Activated B cell treated with CpG ODN at 0.5 μM for 24 hours (primary cell): ENCODE measurements around the gene MSI2. TPM values are rescaled to one million over a fixed set of nuclear protein-coding genes. Genes with fewer than 3 reads are reported as not detected.

Experiments used
- ATAC-seq: fragments of 200-7000 bp; cut with Tn5 transposase; one replicate; pipeline ENCODE4 v1.10.0; 2021; ENCODE audit warnings: low read depth, mild to moderate bottlenecking, moderate library complexity
- CTCF ChIA-PET: fragments of 350-600 bp; sonication (Branson Sonifier 250); formaldehyde crosslinking; loops from one replicate; lab custom pipeline; 2021; ENCODE audit warnings: antibody characterized with exemption; lab: Charles Lee
- POLR2A ChIA-PET: fragments of 350-600 bp; sonication (Branson Sonifier 250); formaldehyde crosslinking; loops from one replicate; lab custom pipeline; 2021; ENCODE audit warnings: antibody characterized with exemption; lab: Charles Lee
- DNase-seq: peaks from one replicate; pipeline ENCODE4 v3.0.0; 2022
- H3K27ac Mint-ChIP-seq: one replicate; pipeline ENCODE4 v1.8.0; 2020; ENCODE audit warnings: mixed read lengths
- H3K27me3 Mint-ChIP-seq: one replicate; pipeline ENCODE4 v1.8.0; 2021; ENCODE audit warnings: mixed read lengths
- H3K36me3 Mint-ChIP-seq: one replicate; pipeline ENCODE4 v1.8.0; 2021; ENCODE audit warnings: low read depth, mixed read lengths
- H3K4me1 Mint-ChIP-seq: one replicate; pipeline ENCODE4 v1.8.0; 2021; ENCODE audit warnings: mixed read lengths
- H3K4me3 Mint-ChIP-seq: one replicate; pipeline ENCODE4 v1.8.0; 2020; ENCODE audit warnings: mild to moderate bottlenecking, mixed read lengths
- H3K9me3 Mint-ChIP-seq: one replicate; pipeline ENCODE4 v1.8.0; 2020; ENCODE audit warnings: mixed read lengths
- intact Hi-C: fragments of 100-400 bp; cut with micrococcal nuclease; formaldehyde crosslinking; loops from one replicate; pipeline ENCODE4 v1.15.1; 2024
- total RNA-seq: library from RNA; stranded (reverse); gene quantifications from 2 replicates; pipeline ENCODE4 v1.2.3, GENCODE V29; 2022
- TF ChIP-seq, protein P1 (sequence below): fragments of 200-600 bp; IDR thresholded peaks from one replicate; pipeline ENCODE4 v1.8.0; 2022; ENCODE audit warnings: antibody characterized with exemption, mild to moderate bottlenecking

The MSI2 gene
- total RNA-seq, 1 donor from 2014 or later: 102 TPM

DNA sequence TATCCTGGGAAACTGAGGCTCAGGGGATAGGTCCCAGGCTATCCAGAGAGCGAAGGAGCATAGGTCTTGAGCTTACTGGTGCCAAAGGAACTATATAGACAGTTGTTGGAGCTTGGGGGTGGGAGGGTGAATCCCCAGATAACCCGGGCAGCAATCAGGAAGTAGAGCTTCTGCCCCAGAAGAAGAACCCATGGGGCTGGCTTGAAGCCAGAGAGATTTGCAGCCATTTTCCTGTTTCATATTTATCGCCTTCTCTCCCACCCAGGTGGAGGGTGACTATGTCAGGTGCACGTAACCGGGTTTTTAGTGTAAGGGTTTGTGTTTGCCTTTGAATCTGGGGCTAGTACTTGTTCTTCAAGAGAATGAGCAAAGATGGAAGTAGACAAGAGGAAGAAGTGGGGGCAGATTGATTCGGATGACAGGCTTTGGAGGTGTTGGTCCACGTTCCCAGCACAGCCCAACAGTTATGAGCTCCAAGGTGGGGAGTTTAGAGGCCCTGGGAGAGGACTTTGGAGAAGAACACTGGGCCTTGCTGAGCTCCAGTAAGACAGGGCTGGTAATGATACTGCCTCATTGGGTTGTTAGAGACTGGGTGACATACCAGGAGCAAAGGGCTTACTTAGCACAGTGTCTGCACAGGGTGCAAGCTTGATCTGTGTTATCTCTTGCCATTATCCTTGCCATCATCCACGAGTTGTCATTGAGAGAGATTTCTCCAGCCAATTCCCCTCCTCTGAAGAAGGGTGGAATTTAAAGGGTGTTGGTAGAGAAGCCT is 343.1 kb downstream of the MSI2 start:
- CTCF ChIA-PET: interaction anchor here (0.7 to 4.2 kb wide), 10 partner anchors 13 to 148 kb away, joined by 3 to 95 read pairs (median 13); no protein-coding TSS in a partner anchor
- intact Hi-C loops: loop anchor here (5.0 kb wide), 2 partner anchors 157 to 233 kb away; no protein-coding TSS in a partner anchor
- Mint-ChIP-seq H3K27me3 (no peaks in the 10 kb centered on the region), H3K9me3 (peaks cover 4% of the 10 kb centered on the region), H3K4me3 (peak overlapping the region; percentile 69), H3K36me3 (peaks cover 8% of the 10 kb centered on the region), H3K27ac (peak overlapping the region; percentile 90), H3K4me1 (peaks cover 49% of the 10 kb centered on the region)
- peak; percentile 40 for ATAC-seq
- TF ChIP-seq, protein P1, sequence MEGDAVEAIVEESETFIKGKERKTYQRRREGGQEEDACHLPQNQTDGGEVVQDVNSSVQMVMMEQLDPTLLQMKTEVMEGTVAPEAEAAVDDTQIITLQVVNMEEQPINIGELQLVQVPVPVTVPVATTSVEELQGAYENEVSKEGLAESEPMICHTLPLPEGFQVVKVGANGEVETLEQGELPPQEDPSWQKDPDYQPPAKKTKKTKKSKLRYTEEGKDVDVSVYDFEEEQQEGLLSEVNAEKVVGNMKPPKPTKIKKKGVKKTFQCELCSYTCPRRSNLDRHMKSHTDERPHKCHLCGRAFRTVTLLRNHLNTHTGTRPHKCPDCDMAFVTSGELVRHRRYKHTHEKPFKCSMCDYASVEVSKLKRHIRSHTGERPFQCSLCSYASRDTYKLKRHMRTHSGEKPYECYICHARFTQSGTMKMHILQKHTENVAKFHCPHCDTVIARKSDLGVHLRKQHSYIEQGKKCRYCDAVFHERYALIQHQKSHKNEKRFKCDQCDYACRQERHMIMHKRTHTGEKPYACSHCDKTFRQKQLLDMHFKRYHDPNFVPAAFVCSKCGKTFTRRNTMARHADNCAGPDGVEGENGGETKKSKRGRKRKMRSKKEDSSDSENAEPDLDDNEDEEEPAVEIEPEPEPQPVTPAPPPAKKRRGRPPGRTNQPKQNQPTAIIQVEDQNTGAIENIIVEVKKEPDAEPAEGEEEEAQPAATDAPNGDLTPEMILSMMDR: no peak
- no peak for DNase-seq
- POLR2A ChIA-PET: interaction anchor here (0.6 to 3.2 kb wide), 5 partner anchors 22 to 73 kb away, joined by 3 to 20 read pairs (median 3); no protein-coding TSS in a partner anchor

DNA sequence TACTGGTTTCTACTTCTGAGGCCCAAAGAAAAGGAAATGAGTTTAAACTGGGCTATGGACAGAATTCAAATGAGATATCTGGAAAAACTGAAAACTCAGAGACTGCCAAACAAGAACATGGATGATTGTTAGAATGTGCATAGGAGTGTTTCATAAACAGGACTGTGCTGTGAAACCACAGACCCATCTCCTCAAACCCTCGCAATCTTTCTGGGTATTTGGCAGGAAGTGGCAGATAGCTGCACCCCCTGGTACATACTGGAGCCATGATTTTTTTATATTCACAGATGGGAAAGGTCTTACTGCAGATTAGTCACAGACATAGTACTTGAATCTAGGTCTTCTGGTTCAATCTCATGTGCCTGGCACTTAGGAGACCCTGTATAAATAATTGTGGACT is 343.8 kb downstream of the MSI2 start:
- ChIA-PET CTCF (interaction anchor here (1.2 to 4.2 kb wide), 7 partner anchors 13 to 147 kb away, joined by 3 to 95 read pairs (median 17); no protein-coding TSS in a partner anchor), POLR2A (interaction anchor here (0.9 to 3.2 kb wide), 3 partner anchors 22 to 48 kb away, joined by 3 to 20 read pairs (median 3); no protein-coding TSS in a partner anchor)
- H3K4me1 Mint-ChIP-seq: peaks cover 56% of the 10 kb centered on the region
- peaks cover 8% of the 10 kb centered on the region for H3K36me3 Mint-ChIP-seq
- ATAC-seq: no peak
- TF ChIP-seq, protein P1: no peak
- no peak overlapping the region for H3K4me3 Mint-ChIP-seq
- no peak for DNase-seq
- intact Hi-C loops: loop anchor here (5.0 kb wide), 1 partner anchor 158 kb away; no protein-coding TSS in a partner anchor
- H3K9me3 Mint-ChIP-seq: peaks cover 2% of the 10 kb centered on the region
- peak overlapping the region; percentile 90 for H3K27ac Mint-ChIP-seq
- H3K27me3 Mint-ChIP-seq: no peaks in the 10 kb centered on the region

DNA sequence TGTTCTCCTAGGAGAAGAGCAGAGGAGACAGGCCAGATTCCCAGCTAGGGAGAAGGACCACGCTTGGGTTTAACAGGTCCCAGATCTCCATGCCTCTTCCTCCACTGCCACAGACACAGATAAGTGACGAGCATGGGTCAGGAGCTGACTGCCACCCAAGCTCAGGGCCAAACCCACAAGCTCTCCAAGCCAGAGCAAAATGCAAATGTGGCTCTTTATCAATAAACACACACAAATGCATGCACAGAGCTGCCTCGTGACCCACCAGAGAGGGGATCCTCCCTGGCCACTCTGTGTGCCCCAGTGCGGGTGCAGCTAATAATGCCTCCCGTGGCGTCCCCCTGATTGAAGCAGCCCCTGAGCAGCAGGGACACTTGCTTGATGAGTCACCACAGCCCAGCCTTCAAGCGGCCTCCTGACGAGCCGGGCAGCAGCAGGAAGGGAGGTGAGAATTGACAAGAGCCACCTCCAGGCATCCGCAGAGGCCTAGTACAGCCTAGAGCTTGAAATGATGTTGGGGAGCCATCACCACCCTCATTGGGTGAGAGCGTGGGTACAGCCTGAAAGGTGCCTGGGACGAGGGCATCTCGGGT is 344.9 kb downstream of the MSI2 start:
- POLR2A ChIA-PET: interaction anchor here (0.5 to 3.2 kb wide), 3 partner anchors 22 to 112 kb away, joined by 3 to 20 read pairs (median 5); no protein-coding TSS in a partner anchor
- TF ChIP-seq, protein P1: no peak

DNA sequence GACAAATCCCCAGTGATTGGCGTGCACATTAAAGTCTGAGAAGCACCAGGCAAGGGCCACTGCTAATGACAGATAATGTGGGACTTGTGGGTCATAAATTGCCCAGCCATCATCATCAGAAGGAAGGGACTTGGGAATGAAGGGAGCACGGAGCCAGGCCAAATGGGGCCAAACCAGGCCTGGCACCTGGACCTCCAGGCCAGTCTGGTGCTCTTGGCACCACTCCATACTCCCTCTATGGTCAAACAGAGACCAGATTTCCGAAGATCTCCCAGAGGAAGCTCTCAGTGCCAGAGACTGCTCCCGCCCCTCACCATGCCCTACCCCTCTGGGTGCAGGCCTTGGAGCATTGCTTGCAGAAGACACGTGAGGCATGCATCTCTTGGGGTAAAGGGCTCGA is 346.6 kb downstream of the MSI2 start:
- H3K9me3 Mint-ChIP-seq: no peaks in the 10 kb centered on the region
- H3K27me3 Mint-ChIP-seq: no peaks in the 10 kb centered on the region
- H3K4me1 Mint-ChIP-seq: peaks cover 73% of the 10 kb centered on the region
- no peak overlapping the region for H3K4me3 Mint-ChIP-seq
- DNase-seq: no peak
- intact Hi-C loops: loop anchor here (5.0 kb wide), 1 partner anchor 161 kb away; no protein-coding TSS in a partner anchor
- H3K36me3 Mint-ChIP-seq: peaks cover 5% of the 10 kb centered on the region
- TF ChIP-seq, protein P1: no peak
- ATAC-seq: no peak
- peak overlapping the region; percentile 86 for H3K27ac Mint-ChIP-seq
- CTCF ChIA-PET: interaction anchor here (1.0 to 3.7 kb wide), 5 partner anchors 21 to 360 kb away, joined by 3 to 17 read pairs (median 5); no protein-coding TSS in a partner anchor
- POLR2A ChIA-PET: interaction anchor here (0.9 to 8.2 kb wide), 4 partner anchors 20 to 144 kb away, joined by 3 to 73 read pairs (median 21); no protein-coding TSS in a partner anchor

More for the DNA sequence above, 344.9 kb downstream of the MSI2 start:
- Mint-ChIP-seq H3K4me3 (no peak overlapping the region), H3K27ac (no peak overlapping the region), H3K4me1 (peaks cover 67% of the 10 kb centered on the region), H3K27me3 (no peaks in the 10 kb centered on the region), H3K36me3 (peaks cover 10% of the 10 kb centered on the region), H3K9me3 (no peaks in the 10 kb centered on the region)
- DNase-seq (no peak), ATAC-seq (no peak)
- intact Hi-C loops: loop anchor here (5.0 kb wide), 1 partner anchor 159 kb away; no protein-coding TSS in a partner anchor
- CTCF ChIA-PET: interaction anchor here (0.7 to 1.2 kb wide), 3 partner anchors 23 to 71 kb away, joined by 3 to 6 read pairs (median 3); no protein-coding TSS in a partner anchor
